LNCaP clone FGC (cell line): ENCODE results near the gene HDLBP.

Experiments used
- DNase-seq: peaks from one replicate; pipeline ENCODE4 v3.0.0-alpha.2; 2011; ENCODE audit warnings: low read depth
- H3K4me3 ChIP-seq: 2 replicates; pipeline ENCODE4 v1.5.1; 2011; ENCODE audit warnings: mild to moderate bottlenecking, low read depth, low read length, control low read depth
- TF ChIP-seq, protein P1 (sequence below): IDR thresholded peaks from 2 replicates; pipeline ENCODE4 v1.5.1; 2012; ENCODE audit warnings: mild to moderate bottlenecking; ENCODE audit not compliant: control insufficient read depth, insufficient read depth; ENCODE audit errors: extremely low read depth

Gene HDLBP

DNA sequence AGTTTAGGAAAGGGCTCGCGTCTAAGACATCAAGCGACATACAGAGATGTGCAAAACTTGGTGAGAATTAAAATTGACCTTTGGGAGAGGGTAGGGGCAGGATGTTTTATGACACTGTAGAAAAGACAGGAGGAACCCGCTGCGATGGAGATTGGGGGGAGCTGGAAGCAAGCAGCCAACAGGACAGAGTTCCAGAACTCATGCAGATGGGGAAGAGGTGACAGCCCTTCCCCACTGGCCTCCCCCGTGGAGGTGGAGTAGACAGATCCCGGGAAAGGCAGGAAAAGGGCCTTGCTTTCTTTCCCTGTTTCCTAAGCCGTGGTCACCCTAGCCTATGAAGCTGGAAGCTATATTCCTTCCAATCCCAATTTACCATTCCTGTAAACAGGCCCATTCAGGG, 87.9 kb downstream of the HDLBP start:
- TF ChIP-seq, protein P1, sequence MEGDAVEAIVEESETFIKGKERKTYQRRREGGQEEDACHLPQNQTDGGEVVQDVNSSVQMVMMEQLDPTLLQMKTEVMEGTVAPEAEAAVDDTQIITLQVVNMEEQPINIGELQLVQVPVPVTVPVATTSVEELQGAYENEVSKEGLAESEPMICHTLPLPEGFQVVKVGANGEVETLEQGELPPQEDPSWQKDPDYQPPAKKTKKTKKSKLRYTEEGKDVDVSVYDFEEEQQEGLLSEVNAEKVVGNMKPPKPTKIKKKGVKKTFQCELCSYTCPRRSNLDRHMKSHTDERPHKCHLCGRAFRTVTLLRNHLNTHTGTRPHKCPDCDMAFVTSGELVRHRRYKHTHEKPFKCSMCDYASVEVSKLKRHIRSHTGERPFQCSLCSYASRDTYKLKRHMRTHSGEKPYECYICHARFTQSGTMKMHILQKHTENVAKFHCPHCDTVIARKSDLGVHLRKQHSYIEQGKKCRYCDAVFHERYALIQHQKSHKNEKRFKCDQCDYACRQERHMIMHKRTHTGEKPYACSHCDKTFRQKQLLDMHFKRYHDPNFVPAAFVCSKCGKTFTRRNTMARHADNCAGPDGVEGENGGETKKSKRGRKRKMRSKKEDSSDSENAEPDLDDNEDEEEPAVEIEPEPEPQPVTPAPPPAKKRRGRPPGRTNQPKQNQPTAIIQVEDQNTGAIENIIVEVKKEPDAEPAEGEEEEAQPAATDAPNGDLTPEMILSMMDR = no peak
- no peak overlapping the region for H3K4me3 ChIP-seq
- no peak for DNase-seq

DNA sequence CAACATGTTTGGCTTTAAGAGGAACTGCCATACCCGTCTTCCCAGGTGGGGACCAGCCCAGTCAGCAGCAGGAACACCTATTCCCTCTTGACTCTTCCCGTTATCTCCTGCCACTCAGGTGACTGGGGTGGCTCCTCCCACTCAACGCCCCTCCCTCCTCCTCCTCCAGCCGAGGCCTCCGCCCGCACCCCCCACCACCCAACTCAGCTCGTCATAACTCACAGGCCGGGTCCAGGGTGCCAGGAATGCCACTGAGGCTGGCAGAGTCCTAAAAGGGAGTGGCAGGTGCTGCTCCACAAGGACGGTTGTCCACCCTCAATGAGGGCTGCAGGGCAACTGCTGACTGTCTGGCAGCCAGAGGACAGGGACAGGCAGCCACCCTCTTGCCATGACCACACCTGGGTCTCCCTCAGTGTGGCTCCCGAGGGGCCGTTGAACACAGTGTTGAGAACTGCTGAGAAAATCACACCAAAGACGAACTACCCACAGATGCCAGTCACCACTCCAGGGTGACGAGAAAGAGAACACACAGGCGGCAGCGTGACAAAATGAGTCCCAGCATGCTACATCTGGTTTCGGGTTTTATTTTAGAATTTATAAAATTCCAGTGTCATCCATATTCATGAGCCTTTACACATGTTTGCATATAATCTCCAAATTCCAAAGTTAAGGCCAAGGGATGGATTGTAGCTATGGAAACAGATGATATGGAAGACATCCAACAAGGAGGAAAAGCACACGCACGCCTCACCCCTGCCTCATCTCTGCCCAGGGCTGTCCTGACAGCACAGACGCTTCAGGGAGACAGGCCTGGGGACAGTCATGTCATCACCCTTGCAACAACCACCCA, 88.5 kb downstream of the HDLBP start:
- H3K4me3 ChIP-seq = no peak overlapping the region
- TF ChIP-seq, protein P1 = no peak
- DNase-seq = no peak

DNA sequence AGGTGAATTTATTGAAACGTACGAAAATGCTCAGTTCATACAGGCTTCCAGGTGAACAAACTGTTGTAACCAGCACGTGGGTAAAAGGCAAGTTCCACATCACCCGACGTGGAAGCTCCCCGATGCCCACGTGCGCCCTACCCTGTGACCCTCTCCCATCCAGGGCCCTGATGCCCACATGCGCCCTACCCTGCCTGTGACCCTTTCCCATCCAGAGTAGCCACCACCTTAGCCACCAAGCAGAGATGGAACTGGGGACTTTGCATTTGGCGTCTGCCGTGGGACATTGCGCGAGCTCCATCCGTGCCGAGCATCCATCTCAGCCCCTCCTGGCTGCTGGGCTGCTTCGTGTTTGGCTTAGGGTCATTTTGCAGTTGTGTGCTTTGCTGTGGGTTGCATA, 89.5 kb downstream of the HDLBP start:
- TF ChIP-seq, protein P1 = no peak
- DNase-seq = no peak
- no peak overlapping the region for H3K4me3 ChIP-seq

DNA sequence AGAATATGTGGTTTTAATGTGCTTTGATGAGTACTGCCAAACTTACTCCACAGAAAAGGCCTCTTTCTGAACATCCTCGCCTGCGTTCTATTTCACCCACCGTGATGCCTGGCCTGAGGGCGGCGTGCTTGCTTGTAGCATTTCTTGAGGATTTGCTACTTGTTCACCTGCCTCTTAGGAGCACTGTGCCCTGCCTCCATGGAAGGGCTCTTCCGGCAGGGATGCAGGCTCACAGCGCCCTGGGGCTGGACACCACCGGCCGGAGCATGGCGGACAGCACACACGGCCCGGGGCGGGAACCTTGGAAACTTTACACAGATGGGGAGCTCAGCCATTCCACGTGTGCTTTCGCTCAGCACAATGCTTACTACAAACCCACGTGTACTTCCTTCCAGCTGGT, 89.9 kb downstream of the HDLBP start:
- H3K4me3 ChIP-seq = no peak overlapping the region
- no peak for DNase-seq
- TF ChIP-seq, protein P1 = no peak

DNA sequence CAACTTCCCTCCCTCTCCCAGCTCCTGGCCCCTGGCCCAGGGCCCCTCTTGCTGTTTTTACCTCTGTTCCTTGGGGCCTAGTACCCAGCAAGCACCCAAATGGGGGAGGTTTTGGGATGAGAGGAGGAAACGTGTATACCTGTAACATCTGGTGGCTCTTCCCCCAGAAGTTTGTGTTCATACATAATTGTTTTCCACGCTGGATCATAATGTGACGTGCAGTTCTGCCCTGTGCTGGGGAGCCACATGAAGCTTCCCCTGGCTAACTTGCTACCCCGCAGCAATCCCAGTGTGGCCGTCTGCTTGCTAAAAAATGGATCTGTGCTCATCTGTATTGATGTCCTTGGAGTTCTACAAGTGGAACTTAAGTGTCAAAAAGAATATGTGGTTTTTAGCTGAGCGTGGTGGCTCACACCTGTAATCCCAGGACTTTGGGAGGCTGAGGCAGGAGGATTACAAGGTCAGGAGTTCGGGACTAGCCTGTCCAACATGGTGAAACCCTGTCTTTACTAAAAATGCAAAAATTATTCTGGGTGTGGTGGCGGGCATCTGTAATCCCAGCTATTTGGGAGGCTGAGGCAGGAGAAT, 90.5 kb downstream of the HDLBP start:
- no peak for DNase-seq
- no peak overlapping the region for H3K4me3 ChIP-seq
- TF ChIP-seq, protein P1 = no peak

DNA sequence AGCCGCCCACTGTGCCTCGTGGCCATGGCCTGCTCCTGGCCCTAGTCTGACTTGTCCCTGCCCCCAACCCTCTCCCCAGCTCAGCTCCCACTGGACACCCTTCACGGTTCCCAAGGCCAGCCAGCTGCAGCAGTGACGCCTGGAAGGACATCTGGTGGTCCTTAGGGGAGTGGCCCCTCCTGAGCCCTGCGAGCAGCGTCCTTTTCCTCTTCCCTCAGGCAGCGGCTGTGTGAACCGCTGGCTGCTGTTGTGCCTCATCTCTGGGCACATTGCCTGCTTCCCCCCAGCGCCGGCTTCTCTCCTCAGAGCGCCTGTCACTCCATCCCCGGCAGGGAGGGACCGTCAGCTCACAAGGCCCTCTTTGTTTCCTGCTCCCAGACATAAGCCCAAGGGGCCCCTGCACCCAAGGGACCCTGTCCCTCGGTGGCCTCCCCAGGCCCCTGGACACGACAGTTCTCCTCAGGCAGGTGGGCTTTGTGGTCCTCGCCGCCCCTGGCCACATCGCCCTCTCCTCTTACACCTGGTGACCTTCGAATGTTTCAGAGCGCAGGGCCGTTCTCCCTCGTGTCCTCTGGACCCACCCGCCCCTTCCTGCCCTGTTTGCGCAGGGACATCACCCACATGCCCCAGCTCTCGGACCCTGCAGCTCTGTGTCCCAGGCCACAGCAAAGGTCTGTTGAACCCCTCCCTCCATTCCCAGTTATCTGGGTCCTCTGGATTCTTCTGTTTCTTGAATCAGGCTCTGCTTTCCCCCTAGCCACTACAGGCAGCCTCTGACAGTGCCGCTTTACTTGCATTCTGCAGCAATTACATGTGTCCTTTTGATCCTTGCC, 91.2 kb downstream of the HDLBP start:
- TF ChIP-seq, protein P1 = no peak
- no peak overlapping the region for H3K4me3 ChIP-seq
- DNase-seq = no peak
